Measurements from ENCODE around the gene HNRNPAB.

Gene HNRNPAB

GRCh38 chr5:178212241-178213002 is 8.1 kb downstream of the HNRNPAB start:
- TF ChIP-seq CTCF (IDR thresholded peaks at IDR 0.05), result no peak
- Histone ChIP-seq H3K4me3 (no peak overlapping the region), H3K27ac (no peak overlapping the region)
- no peak for DNase-seq (ENCODE audit: low spot score)

GRCh38 chr5:178213003-178213461 is 8.7 kb downstream of the HNRNPAB start:
- H3K27ac ChIP-seq, result no peak overlapping the region

GRCh38 chr5:178213748-178214151 is 9.4 kb downstream of the HNRNPAB start:
- TF ChIP-seq CTCF (IDR thresholded peaks at IDR 0.05), result no peak
- no peak for DNase-seq (ENCODE audit: low spot score)
- Histone ChIP-seq H3K4me3 (no peak overlapping the region), H3K27ac (no peak overlapping the region)

More at GRCh38 chr5:178213003-178213461, 8.7 kb downstream of the HNRNPAB start:
- no peak overlapping the region for H3K4me3 ChIP-seq
- DNase-seq (ENCODE audit: low spot score), result no peak
- TF ChIP-seq CTCF (IDR thresholded peaks at IDR 0.05), result no peak

GRCh38 chr5:178214160-178214803 is 9.9 kb downstream of the HNRNPAB start:
- DNase-seq (ENCODE audit: low spot score), result no peak
- no peak overlapping the region for H3K4me3 ChIP-seq
- no peak overlapping the region for H3K27ac ChIP-seq
- TF ChIP-seq CTCF (IDR thresholded peaks at IDR 0.05), result no peak

- DNase-seq (ENCODE audit: low spot score), result no peak
- no peak for TF ChIP-seq CTCF (IDR thresholded peaks at IDR 0.05)
- no peak overlapping the region for H3K27ac ChIP-seq
- no peak overlapping the region for H3K4me3 ChIP-seq
Observed at GRCh38 chr5:178215280-178216002, 11.1 kb downstream of the HNRNPAB start.

- no peak for DNase-seq (ENCODE audit: low spot score)
- Histone ChIP-seq H3K4me3 (no peak overlapping the region), H3K27ac (no peak overlapping the region)
- TF ChIP-seq CTCF (IDR thresholded peaks at IDR 0.05), result no peak
Observed at GRCh38 chr5:178216088-178216534, 11.8 kb downstream of the HNRNPAB start.

Measured in coronary artery (tissue), 2 donors.